ENCODE measurements around the gene CFAP300. TPM values are rescaled to one million over a fixed set of nuclear protein-coding genes. Genes with fewer than 3 reads are reported as not detected.

The CFAP300 gene
- total and polyA plus RNA-seq, 2 donors (not counting 1 experiment from before 2014, with no cell fraction given), result not detected

DNA sequence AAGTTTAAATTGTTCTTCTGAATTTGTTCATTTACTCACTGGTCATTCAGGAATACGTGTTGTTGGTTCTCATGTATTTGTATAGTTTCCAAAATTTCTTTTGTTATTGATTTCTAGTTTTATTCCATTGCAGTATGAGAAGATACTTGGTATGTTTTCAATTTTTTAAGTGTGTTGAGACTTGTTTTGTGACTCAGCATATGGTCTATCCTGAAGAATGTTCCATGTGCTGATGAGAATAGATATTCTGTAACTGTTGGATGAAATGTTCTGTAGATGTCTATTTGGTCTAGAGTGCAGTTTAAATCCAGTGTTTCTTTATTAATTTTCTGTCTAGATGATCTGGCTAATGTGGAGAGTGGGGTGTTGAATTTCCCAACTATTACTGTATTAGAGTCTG is 23.5 kb downstream of the CFAP300 start:
- CTCF ChIA-PET, result no interaction called here

DNA sequence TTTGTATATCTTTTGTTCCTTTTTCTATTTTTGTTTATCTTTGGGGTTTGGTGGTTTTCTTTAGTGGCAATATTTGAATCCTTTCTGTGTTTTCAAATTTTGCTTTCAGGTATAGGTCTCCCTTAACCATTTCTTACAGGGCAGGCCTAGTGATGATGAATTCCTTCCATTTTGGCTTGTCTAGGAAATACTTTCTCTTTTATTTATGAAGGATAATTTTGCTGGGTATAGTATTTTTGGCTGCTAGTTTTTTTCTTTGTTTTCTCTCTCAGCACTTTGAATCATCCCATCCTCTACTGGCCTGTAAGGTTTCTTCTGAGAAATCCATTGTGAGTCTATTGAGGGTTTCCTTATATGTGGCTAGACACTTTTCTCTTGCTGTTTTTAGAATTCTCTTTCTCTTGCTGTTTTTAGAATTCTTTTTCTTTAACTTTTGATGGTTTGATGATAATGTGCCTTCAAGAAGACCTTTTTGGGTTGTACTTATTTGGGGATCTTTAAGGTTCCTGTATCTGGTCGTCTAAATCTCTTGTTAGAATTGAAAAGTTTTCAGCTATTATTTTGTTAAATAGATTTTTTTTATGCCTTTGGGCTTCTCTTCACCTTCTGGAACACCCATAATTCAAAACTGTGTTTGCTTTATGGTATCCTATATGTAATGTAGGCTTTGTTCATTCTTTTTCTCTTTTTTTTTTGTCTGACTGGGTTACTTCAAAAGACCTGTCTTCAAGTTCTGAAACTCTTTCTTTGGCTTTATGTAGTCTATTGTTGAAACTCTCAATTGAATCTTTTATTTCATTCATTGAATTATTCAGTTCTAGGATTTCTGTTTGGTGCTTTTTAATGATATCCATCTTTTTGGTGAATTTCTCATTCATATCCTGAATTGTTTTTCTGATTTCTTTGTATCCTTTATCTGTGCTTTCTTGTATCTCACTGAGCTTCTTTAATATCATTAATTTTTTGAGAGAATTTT is 24.5 kb downstream of the CFAP300 start:
- POLR2A ChIA-PET, result interaction anchor here (0.7 kb wide), 1 partner anchor 16 kb away, joined by 3 read pairs; no protein-coding TSS in a partner anchor

More for the DNA sequence above, 23.5 kb downstream of the CFAP300 start:
- no peaks in the 10 kb centered on the region for H3K4me1 Mint-ChIP-seq
- no peak for DNase-seq
- no peak for TF ChIP-seq EZH2 (IDR thresholded peaks at IDR 0.05; ENCODE audit: borderline replicate concordance, insufficient read depth, low read depth, low read length, poor library complexity, severe bottlenecking)
- H3K4me3 Mint-ChIP-seq, result no peak overlapping the region
- H3K9me3 Mint-ChIP-seq (ENCODE audit: insufficient read depth), result peaks cover 7% of the 10 kb centered on the region
- Histone ChIP-seq H3K4me3 (ENCODE audit: control extremely low read depth in 1 of 5, extremely low read depth in 1 of 5, insufficient read depth in 1 of 5, low read depth in 2 of 5, low read length in 4 of 5) (no peak overlapping the region), H4K20me1 (ENCODE audit: control insufficient read depth, insufficient read depth, low read length, poor library complexity, severe bottlenecking) (no peaks in the 10 kb centered on the region), H3K9me3 (ENCODE audit: control extremely low read depth in 1 of 3, control insufficient read depth in 2 of 3, insufficient read depth in 1 of 3, low read length in 2 of 3) (peaks cover 0 to 22% (median 14%) of the 10 kb centered on the region in 3 donors), H3K27me3 (replicated peaks in 1 of 4; ENCODE audit: control extremely low read depth in 1 of 4, control insufficient read depth in 3 of 4, insufficient read depth in 4 of 4, low read length in 3 of 4) (no peaks in the 10 kb centered on the region), H3K4me1 (ENCODE audit: control insufficient read depth in 2 of 2, insufficient read depth in 2 of 2, low read length in 2 of 2) (no peaks in the 10 kb centered on the region), H3K9ac (ENCODE audit: low read length) (no peak overlapping the region), H3K36me3 (replicated peaks in 1 of 2; ENCODE audit: control extremely low read depth in 1 of 2, control insufficient read depth in 1 of 2, extremely low read depth in 1 of 2, insufficient read depth in 2 of 2, low read length in 1 of 2) (no peaks in the 10 kb centered on the region), H3K4me2 (replicated peaks; ENCODE audit: low read depth, low read length, poor library complexity, severe bottlenecking) (no peak overlapping the region), H2AFZ (ENCODE audit: insufficient read depth, low read depth, low read length, poor library complexity, severe bottlenecking) (no peak overlapping the region), H3K27ac (ENCODE audit: low read length in 2 of 2) (no peak overlapping the region), H3K79me2 (ENCODE audit: control insufficient read depth, insufficient read depth, low read length) (no peaks in the 10 kb centered on the region)
- no CpG with 5 or more reads among the region's 1 CpG for WGBS (ENCODE audit: insufficient coverage)
- H3K27me3 Mint-ChIP-seq, result no peaks in the 10 kb centered on the region
- H3K27ac Mint-ChIP-seq, result no peak overlapping the region
- no peak for ATAC-seq (ENCODE audit: low read depth)
- POLR2A ChIA-PET, result no interaction called here
- intact Hi-C loops (cut with micrococcal nuclease), result no loop called here

More for the DNA sequence above, 24.5 kb downstream of the CFAP300 start:
- DNase-seq (no peak), ATAC-seq (ENCODE audit: low read depth) (no peak)
- H3K4me1 ChIP-seq (ENCODE audit: control insufficient read depth in 2 of 2, insufficient read depth in 2 of 2, low read length in 2 of 2), result no peaks in the 10 kb centered on the region
- peaks cover 7% of the 10 kb centered on the region for H3K9me3 Mint-ChIP-seq (ENCODE audit: insufficient read depth)
- H4K20me1 ChIP-seq (ENCODE audit: control insufficient read depth, insufficient read depth, low read length, poor library complexity, severe bottlenecking), result no peaks in the 10 kb centered on the region
- H3K27ac ChIP-seq (ENCODE audit: low read length in 2 of 2), result no peak overlapping the region
- H3K36me3 ChIP-seq (replicated peaks in 1 of 2; ENCODE audit: control extremely low read depth in 1 of 2, control insufficient read depth in 1 of 2, extremely low read depth in 1 of 2, insufficient read depth in 2 of 2, low read length in 1 of 2), result no peaks in the 10 kb centered on the region
- no peaks in the 10 kb centered on the region for H3K27me3 ChIP-seq (replicated peaks in 1 of 4; ENCODE audit: control extremely low read depth in 1 of 4, control insufficient read depth in 3 of 4, insufficient read depth in 4 of 4, low read length in 3 of 4)
- H3K27ac Mint-ChIP-seq, result no peak overlapping the region
- H3K27me3 Mint-ChIP-seq, result peaks cover 6% of the 10 kb centered on the region
- CTCF ChIA-PET, result no interaction called here
- no peak overlapping the region for H3K4me2 ChIP-seq (replicated peaks; ENCODE audit: low read depth, low read length, poor library complexity, severe bottlenecking)
- H3K9me3 ChIP-seq (ENCODE audit: control extremely low read depth in 1 of 3, control insufficient read depth in 2 of 3, insufficient read depth in 1 of 3, low read length in 2 of 3), result peaks cover 0 to 22% (median 14%) of the 10 kb centered on the region in 3 donors
- TF ChIP-seq, protein P1, sequence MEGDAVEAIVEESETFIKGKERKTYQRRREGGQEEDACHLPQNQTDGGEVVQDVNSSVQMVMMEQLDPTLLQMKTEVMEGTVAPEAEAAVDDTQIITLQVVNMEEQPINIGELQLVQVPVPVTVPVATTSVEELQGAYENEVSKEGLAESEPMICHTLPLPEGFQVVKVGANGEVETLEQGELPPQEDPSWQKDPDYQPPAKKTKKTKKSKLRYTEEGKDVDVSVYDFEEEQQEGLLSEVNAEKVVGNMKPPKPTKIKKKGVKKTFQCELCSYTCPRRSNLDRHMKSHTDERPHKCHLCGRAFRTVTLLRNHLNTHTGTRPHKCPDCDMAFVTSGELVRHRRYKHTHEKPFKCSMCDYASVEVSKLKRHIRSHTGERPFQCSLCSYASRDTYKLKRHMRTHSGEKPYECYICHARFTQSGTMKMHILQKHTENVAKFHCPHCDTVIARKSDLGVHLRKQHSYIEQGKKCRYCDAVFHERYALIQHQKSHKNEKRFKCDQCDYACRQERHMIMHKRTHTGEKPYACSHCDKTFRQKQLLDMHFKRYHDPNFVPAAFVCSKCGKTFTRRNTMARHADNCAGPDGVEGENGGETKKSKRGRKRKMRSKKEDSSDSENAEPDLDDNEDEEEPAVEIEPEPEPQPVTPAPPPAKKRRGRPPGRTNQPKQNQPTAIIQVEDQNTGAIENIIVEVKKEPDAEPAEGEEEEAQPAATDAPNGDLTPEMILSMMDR (IDR thresholded peaks at IDR 0.05), result no peak
- TF ChIP-seq EZH2 (IDR thresholded peaks at IDR 0.05; ENCODE audit: borderline replicate concordance, insufficient read depth, low read depth, low read length, poor library complexity, severe bottlenecking), result no peak
- H2AFZ ChIP-seq (ENCODE audit: insufficient read depth, low read depth, low read length, poor library complexity, severe bottlenecking), result no peak overlapping the region
- no peak overlapping the region for H3K4me3 ChIP-seq (ENCODE audit: control extremely low read depth in 1 of 5, extremely low read depth in 1 of 5, insufficient read depth in 1 of 5, low read depth in 2 of 5, low read length in 4 of 5)
- WGBS (ENCODE audit: insufficient coverage), result no CpG with 5 or more reads among the region's 1 CpG
- no peak overlapping the region for H3K9ac ChIP-seq (ENCODE audit: low read length)
- intact Hi-C loops (cut with micrococcal nuclease), result no loop called here
- no peaks in the 10 kb centered on the region for H3K79me2 ChIP-seq (ENCODE audit: control insufficient read depth, insufficient read depth, low read length)
- no peaks in the 10 kb centered on the region for H3K4me1 Mint-ChIP-seq
- no peak overlapping the region for H3K4me3 Mint-ChIP-seq

All from B cell (primary cell).